DMS114 treated with DMSO at 0.1 percent for 48 hours (cell line): ENCODE results near the gene TPTE.
"Not testable (repeated sequence)": the region's sequence is repeated elsewhere in the genome, so short reads cannot be mapped to it uniquely, and the experiment has no call there.

Source experiments
- DNase-seq: peaks from one replicate; lab custom pipeline; 2025; ENCODE audit not compliant: unreplicated experiment; lab: John Stamatoyannopoulos, UW

Gene TPTE

DNA sequence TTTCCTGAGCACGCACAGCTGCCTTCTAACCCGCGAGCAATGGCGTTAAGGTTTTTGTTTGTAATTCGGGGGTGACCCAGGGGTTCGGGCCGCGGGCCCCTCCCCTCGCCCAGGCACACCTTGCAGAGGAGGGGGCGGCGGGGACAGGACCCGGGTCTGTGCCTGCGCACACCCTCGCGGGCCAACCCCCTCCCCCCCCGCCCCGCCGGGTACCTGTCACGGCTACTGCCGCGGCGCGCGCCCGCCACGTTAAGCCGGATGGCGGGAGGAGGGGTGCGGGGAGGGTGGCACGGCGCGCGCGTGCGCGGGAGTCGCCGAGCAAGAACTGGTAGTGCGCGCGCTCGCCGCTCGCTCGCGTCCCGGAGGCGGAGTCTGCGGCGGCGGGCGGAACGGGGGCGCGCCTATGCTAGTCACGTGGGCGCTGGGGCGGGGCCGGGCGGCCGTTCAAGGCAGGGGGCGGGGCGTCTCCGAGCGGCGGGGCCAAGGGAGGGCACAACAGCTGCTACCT, at the start of gene TPTE:
TPTE (plus strand) TSS at position 493 of the 508 bp plus-strand sequence. CDS start 17,141 bp downstream, outside the sequence.
- DNase-seq, result no peak

DNA sequence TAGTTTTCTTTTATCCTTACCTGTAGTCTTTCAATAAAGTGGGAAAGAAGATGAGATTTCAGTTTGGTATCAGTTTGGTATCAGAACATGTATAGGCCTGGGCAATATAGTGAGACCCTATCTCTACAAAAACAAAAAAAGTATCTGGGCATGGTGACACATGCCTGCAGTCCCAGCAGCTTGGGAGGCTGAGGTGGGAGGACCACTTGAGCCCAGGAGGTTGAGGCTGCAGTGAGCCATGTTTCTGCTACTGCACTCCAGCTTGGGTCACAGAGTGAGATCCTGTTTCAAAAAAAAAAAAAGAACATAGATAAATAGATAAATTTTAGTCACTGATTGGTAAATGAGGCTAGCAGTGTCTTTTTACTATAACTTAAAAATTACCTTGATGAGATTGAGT, 49.4 kb upstream of the TPTE start:
- DNase-seq, result not testable (repeated sequence)

DNA sequence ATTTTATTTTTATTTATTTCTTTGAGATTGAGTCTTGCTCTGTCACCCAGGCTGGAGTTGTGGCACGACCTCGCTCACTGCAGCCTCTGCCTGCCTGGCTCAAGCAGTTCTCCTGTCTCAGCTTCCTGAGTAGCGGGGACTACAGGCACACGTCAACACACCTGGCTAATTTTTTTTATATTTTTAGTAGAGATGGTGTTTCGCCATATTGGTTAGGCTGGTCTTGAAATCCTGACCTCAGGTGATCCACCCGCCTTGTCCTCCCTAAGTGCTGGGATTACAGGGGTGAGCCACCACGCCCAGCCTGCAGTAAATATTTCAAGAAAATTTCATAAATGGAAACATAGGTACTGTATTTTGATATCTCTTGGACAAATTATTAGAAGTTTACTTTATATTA, 43.6 kb upstream of the TPTE start:
- DNase-seq, result not testable (repeated sequence)

DNA sequence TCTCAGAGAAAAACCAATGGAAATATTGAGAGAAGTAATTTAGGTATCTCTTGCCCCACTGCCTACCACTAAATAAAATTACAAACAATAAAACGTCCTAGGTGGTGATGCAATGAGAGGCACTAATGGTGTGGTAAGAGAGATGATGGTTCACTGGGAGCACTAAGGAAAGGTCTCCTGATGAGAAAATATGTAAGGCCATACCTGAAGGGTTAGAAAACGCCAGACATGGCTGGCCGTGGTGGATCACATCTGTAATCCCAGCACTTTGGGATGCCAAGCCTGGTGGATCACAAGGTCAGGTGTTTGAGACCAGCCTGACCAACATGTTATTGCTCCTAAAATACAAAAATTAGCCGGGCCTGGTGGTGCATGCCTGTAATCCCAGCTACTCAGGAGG, 41.5 kb upstream of the TPTE start:
- not testable (repeated sequence) for DNase-seq

DNA sequence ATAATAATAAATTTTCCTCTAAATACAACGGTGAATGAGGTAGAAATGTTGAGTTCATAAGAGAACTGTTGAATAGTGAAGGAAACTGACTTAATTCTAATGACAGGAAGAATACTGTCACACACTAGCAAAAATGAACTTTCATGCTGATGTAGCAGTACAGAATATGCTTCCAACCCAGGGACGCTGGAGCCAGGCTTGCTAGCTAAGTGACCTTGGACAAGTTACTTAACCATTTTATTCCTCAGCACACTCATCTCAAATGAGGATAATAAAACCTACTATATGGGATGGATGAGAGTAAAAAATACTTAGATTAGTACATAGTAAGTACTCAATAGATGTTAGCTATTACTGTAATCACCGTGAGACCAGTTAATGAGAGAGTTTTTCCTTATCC, 36.5 kb upstream of the TPTE start:
- not testable (repeated sequence) for DNase-seq

DNA sequence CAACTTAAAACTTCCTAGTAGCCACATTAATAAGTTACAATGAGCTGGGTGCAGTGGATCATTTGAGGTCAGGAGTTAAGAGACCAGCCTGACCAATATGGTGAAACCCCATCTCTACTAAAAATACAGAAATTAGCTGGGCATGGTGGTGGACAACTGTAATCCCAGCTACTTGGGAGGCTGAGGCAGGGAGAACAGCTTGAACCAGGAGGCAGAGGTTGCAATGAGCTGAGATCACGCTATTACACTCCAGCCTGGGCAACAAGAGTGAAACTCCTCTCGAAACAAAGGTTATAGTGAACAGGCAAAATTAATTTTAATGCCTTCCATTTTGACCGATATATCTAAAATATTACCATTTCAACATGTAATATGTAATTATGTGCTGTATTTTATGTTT, 30.9 kb upstream of the TPTE start:
- DNase-seq, result not testable (repeated sequence)

DNA sequence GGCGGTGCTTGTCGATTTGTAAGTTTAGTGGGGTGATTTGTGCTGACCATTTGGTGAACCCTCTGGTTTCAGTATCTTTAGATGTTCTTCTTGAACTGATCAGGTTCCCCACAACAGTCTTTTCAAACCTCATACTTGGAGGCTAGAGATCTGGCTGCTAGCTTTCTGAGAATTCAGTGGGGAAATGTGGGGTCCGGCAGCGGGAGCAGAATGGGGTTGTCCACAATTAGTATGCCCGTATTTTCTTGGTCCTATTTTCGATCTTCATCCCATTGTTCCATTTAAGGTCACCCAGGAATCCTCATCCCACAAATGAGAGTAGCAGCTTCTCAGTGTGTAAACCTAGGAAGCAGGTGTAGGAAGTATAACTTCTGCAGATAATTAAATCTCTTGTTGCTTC, 10.3 kb upstream of the TPTE start:
- DNase-seq, result no peak

DNA sequence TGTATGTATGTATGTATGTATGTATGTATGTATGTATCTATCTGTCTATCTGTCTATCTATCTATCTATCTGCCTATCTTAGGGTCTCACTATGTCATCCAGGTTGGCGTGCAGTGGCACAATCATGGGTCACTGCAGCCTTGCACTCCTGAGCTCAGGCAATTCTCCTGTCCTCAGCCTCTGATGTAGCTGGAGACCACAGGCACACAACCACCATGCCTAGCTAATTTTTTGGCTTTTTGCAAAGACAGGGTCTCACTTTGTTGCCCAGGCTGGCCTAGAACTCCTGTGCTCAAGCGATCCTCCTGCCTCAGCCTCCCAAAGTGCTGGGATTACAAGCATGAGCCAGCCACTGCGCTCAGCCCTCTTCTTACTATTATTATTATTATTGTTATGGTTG, 4.5 kb upstream of the TPTE start:
- not testable (repeated sequence) for DNase-seq

DNA sequence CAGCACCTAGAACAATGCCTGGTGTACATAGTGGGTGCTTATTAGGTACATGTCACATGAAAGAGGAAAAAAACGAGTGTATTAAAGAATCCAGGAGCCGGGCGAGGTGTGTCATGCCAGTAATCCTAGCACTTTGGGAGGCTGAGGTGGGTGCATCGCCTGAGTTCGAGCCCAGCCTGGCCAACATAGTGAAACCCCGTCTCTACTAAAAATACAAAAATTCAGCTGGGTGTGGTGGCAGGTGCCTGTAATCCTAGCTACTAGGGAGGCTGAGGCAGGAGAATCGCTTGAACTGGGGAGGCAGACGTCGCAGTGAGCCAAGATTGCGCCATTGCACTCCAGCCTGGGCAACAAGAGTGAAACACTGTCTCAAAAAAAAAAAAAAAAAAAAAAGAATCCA, 3.5 kb upstream of the TPTE start:
- not testable (repeated sequence) for DNase-seq

DNA sequence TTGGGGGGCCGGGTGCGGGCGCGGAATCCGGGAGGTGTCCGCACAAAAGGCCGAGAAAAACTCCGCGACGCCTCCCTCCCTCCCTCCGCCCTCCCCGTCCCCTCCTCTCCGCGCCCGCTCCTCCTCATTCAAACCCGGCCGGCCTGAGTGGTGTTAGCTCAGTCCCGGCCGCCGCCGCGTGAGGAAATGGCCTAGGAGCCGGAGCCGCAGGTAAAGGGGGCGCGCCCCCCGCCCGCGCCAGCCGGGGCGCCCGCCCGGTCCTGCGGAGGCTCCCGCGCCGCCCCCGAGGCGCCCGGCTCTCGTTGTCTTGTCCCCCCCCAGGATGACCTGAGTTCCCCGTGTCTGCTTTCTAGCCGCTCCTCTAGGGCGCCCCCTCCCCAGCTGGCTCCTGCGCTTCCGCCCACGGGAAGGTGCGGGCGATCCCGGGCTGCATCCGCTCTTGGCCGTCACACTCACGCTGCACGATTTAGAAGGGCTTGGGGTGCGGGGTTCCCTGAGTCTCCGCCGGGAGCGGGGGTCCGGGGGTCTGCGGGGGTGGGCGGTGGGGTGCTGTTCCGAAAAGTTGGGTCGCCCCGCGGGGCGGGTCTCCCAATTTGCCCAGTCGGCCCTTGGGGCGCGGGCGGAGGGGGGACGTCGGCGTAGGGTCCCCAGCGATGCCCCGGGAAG, 585 bp downstream of the TPTE start:
- not testable (repeated sequence) for DNase-seq

DNA sequence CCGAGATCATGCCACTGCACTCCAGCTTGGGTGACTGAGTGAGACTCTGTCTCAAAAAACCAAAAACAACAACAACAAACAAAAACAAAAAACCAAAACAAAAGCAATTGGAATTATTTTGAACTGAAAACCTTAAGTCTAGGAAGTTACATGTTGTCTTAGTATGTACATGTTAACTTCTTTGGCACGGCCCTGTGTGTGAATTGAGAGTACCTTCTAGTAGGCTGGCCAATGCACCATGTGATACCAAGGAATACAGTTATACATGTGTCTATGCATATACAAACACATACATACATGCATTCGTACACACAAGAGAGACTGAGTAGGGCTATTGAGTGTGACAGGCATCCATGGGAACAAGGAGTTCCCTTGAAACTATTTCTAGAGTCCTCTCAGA, 18.6 kb downstream of the TPTE start:
- no peak for DNase-seq

DNA sequence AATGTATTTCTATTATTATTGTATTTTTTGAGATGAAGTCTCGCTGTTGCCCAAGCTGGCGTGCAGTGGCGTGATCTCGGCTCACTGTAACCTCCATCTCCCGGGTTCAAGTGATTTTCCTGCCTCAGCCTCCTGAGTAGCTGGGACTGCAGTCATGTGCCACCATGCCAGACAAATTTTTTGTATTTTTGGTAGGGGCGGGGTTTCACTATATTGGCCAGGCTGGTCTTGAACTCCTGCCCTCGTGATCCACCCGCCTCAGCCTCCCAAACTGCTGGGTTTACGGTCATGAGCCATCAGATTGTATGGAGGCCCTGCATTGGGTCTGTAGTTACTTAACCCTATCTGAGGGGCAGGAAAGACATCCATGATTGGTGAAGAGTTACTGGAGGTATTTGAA, 23.0 kb downstream of the TPTE start:
- DNase-seq, result not testable (repeated sequence)

DNA sequence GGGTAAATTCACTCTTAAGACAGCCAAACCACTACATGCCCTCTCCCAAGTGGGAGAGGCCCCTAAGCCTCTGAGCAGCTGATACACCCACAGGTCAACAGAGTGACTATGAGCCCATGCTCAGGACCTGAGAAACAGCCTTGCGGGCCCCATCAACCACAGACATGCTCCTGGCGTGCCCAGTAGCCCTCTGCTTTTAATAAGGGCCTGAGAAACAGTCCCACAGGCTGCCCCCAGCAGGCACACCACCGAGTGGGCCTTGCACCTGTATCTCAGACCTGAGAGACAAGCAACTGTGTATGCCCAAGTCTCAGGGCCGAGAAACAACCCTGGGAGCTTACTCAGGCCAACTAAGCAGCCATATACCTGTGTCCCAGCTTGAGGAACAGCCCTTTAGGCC, 26.5 kb downstream of the TPTE start:
- DNase-seq, result not testable (repeated sequence)

DNA sequence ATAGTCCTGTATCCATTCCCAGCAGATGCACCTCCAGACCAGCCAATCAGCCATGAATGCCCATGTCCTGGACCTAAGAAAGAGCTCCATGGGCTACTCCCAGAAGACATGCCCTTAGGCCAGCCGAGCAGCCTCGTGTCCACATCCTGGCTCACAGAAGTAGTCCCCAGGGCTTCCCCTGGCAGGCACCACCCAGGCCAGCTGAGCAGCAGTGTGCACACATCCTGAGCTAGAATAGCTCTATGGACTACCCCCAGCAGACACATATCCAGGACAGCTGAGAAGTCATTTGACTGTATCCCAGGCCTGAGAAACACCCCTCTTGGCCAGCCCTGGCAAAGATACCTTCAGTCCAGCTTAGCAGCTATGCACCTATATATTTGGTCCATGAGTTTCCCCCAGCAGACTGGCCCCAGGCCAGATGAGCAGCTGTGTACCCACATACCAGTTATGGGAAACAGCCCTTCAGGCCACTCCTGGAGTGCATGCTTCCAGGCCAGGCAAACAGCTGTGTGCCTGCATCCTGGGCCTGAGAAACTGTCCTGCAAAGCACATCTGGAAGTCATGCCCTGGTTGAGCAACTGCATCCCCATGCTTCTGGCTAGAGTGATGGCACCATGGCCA, 27.1 kb downstream of the TPTE start:
- DNase-seq, result not testable (repeated sequence)

DNA sequence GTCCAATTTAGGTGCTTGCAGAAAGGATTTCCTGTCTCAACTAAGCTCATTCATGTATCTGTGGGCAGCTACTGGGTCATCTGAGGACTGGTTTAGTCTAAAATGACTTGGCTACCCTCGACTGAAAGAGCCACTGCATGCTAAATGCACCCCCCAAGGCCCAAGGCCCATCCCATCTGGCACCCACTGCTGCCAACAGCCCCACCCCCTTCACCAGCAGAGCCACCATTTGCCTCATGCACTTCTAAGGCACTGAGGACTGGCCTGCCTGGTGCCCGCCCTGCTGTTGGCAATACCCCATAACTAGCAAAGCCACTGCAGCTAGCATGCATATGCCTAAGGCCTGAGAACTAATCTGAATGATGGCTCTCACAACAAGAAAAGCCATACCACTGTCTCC, 49.4 kb downstream of the TPTE start:
- DNase-seq, result not testable (repeated sequence)

DNA sequence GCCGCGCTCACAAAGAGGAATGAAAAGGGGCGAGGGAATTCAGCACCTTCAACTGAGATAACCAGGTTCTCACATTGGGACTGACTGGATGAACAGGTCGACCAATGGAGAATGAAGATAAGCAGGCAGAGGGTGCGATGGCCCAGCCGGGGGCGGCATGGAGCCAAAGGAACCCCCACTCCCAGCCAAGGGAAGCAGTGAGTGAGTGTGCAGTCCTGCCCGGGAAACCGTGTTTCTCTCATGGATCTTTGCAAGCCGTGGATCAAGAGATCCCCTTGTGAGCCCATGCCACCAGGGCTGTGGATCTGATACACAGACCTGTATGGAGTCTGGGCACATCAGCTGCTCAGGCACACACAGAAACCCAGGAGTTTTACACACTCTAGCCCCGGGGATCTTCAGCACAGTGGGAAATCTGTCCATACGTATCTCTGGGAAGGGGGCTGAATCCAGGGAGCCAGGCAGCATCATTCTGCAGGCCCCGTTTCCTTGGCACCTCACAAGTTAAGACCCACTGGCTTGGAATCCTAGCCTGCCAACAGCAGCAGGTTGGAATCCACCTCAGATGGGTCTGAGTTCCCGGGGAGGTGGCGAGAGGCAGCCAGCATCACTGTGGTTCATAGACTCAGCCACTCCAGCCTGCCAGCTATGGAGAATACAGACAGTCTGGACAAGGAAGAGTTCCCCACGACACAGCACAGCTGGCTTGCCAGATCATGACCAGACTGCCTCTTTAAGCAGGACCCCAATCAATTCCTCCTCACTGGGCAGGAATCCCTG, 53.3 kb downstream of the TPTE start:
- not testable (repeated sequence) for DNase-seq

DNA sequence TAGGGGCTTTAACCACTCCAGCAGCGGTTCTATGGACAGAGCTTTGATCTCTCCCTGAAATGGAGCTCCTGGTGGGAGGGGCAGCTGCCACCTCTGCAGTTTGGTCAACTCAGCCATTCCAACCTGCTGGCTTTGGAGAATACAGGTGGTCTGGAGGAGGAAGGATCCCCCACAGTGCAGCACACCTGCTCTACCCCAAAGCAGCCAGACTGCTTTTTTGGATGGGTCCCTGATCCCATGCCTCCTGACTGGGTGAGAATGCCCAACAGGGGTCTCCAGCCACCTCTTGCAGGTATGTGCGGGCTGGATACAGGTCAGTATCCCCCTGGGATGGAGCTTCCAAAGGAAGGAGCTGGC, 53.9 kb downstream of the TPTE start:
- DNase-seq, result no peak

DNA sequence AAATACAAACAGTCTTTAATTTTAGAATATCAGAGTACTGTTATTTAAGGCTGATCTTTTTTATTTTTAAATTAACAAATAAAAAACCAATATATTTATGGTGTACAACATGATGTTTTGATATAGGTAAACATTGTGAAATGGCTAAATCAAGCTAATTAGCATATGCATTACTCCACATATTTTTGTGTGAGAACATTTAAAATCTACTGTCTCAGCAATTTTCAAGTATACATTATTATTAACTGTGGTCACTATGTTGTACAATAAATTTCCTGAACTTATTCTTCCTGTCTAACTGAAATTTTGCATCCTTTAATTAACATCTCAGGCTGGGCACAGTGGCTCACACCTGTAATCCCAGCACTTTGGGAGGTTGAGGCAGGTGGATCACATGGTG, 57.5 kb downstream of the TPTE start:
- DNase-seq, result not testable (repeated sequence)

DNA sequence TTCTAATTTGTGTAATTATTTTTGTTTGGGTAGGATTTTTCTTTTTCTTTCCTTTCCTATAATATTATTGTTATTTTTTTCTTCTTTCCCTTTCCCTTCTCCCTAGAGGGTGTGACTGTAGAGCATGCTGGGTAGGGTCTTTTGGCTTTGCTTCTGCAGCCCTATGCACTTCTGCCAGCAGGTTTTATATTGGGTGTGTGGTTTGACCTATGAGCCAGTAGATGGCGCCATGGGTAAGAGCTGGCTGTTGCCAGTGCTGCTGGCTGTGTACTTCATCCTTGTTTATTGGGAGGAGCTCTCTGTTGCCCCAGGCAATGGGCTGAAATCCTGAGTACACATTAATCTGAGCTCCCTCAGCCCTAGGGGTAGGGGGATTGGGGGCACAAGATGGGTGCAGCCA, 67.7 kb downstream of the TPTE start:
- DNase-seq, result not testable (repeated sequence)

DNA sequence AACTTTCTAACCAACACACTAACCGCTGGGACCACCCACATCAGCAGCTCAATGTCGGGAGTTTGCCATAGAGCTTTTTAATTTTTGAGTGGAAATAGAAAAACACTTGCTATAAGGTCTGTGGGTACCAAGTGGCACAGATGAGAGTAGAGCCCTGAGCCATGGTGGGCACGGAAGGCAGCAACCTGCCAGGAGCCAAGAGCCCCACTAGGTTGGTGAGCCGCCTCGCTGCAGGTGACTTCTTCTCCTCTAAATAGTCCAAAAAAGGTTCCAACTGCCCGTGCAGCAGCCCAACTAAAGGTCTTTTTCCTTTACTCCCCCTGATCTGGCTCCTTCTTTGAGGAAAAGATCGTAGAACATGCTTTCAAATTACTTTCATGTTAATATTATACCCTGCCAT, 85.7 kb downstream of the TPTE start:
- DNase-seq, result not testable (repeated sequence)

DNA sequence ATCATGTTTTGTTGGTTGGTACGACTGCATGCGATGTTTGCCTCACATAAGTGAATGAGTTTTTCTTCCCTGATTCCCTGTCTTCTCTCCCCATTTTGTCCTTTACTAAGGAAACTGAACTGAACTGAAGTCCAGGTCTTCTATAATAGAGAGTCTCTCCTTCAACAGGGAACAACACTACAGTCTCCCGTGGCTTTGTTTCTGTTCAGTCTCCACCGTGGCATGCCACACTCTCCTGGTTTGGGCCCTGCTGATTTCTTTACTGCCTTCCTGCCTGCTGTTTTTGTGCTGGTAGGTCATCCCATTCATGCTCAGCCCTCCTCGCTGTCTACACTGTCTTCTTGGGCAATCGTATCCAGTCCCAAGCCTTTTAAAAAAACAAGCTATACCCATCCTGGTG, 92.9 kb downstream of the TPTE start:
- DNase-seq, result not testable (repeated sequence)

DNA sequence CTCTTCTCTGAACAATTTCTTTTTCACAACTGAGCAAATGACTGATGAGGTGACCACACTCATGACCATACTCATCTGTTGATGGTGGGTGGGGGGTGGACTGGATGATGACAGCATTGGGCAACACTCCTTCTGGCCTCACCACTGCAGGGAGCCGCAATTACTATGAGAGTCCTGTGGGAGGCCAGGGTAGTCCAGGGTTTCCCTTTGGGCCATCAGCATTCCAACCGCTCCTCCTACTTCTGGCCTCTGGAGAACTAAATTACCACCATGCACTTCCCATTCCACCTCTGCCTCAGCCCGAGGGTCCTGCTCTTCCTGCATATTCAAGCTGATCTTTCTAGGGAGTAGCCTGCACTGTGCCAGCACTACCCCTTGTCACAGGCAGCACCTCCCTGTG, 94.7 kb downstream of the TPTE start:
- not testable (repeated sequence) for DNase-seq
